ENCODE data around the gene SIRT7. TPM values are rescaled to one million over a fixed set of nuclear protein-coding genes. Genes with fewer than 3 reads are reported as not detected.

Gene SIRT7
- total RNA-seq, 4 donors from 2014 or later, result 7.5 to 22.0 (median 15.5) TPM

DNA sequence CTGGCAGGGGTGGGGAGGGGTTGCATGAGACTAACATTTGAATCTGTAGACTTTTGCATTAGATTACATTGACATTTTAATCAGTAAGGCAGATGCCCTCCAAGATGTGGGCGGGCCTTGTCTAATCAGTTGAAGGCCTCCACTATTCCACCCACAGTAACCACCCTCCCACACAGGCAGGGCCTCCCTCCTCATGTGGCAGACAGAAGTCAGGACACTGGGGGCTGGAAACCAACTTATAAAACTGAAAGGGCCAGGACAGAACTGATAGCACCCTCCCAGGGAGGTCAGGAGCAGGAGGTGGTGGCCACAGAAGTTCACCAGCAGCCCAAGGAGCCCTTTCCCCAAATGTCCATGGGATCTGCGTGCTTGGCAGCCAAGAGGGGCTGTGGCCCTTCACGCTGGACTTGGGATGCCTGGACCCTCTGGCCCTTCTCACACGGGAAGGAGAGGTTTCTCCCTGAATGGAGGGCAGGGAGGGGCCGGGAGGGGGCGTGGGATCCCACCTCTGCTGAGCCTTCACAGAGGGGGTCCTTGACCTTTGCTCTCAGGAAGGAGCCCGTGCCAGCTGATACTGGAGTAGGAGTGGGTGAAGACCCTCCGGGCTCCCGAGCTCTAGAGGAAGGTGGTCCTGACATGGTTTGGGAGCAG lies 14.5 kb upstream of the SIRT7 start:
- TF ChIP-seq, protein P1, sequence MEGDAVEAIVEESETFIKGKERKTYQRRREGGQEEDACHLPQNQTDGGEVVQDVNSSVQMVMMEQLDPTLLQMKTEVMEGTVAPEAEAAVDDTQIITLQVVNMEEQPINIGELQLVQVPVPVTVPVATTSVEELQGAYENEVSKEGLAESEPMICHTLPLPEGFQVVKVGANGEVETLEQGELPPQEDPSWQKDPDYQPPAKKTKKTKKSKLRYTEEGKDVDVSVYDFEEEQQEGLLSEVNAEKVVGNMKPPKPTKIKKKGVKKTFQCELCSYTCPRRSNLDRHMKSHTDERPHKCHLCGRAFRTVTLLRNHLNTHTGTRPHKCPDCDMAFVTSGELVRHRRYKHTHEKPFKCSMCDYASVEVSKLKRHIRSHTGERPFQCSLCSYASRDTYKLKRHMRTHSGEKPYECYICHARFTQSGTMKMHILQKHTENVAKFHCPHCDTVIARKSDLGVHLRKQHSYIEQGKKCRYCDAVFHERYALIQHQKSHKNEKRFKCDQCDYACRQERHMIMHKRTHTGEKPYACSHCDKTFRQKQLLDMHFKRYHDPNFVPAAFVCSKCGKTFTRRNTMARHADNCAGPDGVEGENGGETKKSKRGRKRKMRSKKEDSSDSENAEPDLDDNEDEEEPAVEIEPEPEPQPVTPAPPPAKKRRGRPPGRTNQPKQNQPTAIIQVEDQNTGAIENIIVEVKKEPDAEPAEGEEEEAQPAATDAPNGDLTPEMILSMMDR (IDR thresholded peaks at IDR 0.05; ENCODE audit: low read depth), result no peak

DNA sequence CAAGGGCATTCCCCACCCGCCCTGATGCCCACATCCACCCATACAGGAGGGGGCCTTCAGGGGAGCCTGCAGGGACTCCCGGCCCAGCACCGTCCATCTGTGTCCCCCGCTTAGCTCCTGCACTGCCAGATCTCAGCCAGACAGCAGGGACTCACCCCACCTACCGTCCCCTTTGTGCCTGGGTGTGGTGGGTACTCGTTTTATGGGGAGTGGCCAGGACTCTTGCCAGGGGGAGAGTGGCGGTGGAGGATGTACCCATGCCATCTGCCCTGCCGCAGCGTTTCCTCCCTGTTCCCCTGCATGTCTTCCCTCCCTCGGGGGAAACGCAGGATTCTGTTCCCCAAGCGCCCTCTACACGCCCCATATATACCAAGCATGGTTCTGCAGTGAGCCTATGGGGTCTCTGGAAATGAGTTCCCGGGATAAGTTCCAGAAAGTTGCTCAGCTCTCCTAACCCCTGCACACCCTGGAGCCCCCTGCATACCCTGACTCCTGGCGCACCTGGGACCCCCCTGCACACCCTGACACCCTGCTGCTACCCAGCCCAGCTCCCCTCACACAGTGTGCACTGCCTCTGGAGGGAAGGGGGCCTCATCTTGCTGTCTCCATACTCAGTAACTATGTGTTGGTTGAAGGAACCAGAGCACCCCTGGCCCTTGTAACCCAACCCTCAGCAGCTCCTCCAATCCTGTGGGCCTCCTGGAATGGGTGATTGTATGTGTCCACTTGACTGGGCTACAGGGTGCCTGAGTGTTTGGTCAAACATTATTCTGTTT lies 13.8 kb upstream of the SIRT7 start:
- TF ChIP-seq, protein P1 (IDR thresholded peaks at IDR 0.05; ENCODE audit: low read depth), result no peak

GRCh38 chr17:81931189-81931556 lies 13.2 kb upstream of the SIRT7 start:
- TF ChIP-seq, protein P1 (IDR thresholded peaks at IDR 0.05; ENCODE audit: low read depth), result no peak

- TF ChIP-seq, protein P1 (IDR thresholded peaks at IDR 0.05; ENCODE audit: low read depth), result no peak
Measured at GRCh38 chr17:81930142-81931125, 12.5 kb upstream of the SIRT7 start.

- TF ChIP-seq, protein P1 (IDR thresholded peaks at IDR 0.05; ENCODE audit: low read depth), result no peak
Measured at GRCh38 chr17:81929253-81930141, 11.5 kb upstream of the SIRT7 start.

GRCh38 chr17:81928544-81929252 lies 10.7 kb upstream of the SIRT7 start:
- TF ChIP-seq, protein P1 (IDR thresholded peaks at IDR 0.05; ENCODE audit: low read depth), result no peak
